HEK293 (cell line): ENCODE data around the gene CENPP.

Experiments
- CTCF ChIA-PET: fragments of 350-600 bp; formaldehyde crosslinking; extraction: SDS; loops from one replicate; lab custom pipeline; 2021; ENCODE audit warnings: antibody characterized with exemption; lab: Yijun Ruan, JAX
- POLR2A ChIA-PET: fragments of 300-600 bp; formaldehyde crosslinking; extraction: SDS; loops from one replicate; lab custom pipeline; 2020; ENCODE audit warnings: antibody characterized with exemption, inconsistent platforms; lab: Yijun Ruan, JAX
- H3K27ac ChIP-seq: fragments of 200-500 bp; sonication (Bioruptor generic); 2 replicates; pipeline ENCODE4 v1.5.1; 2014; ENCODE audit warnings: low read depth, low read length, control low read depth, inconsistent platforms; ENCODE audit errors: extremely low read depth
- H3K36me3 ChIP-seq, 2 experiments: fragments of 200-500 bp in 1 of 2; sonication (Bioruptor generic) in 1 of 2; 1 replicate in 1 of 2; 2 replicates in 1 of 2; pipeline ENCODE4 v1.5.1; 2014 to 2017; ENCODE audit warnings: inconsistent platforms in 2 of 2, low read length in 2 of 2; ENCODE audit not compliant: control insufficient read depth in 2 of 2, insufficient read depth in 1 of 2
- H3K4me1 ChIP-seq: fragments of 200-500 bp; sonication (Bioruptor generic); 2 replicates; pipeline ENCODE4 v1.5.1; 2014; ENCODE audit warnings: mild to moderate bottlenecking, low read length, inconsistent platforms; ENCODE audit not compliant: control insufficient read depth, insufficient read depth
- H3K4me3 ChIP-seq: 2 replicates; pipeline ENCODE4 v1.5.1; 2011; ENCODE audit warnings: low read depth, mild to moderate bottlenecking, control low read depth, low read length, moderate library complexity
- H3K9me3 ChIP-seq: fragments of 200-500 bp; sonication (Bioruptor generic); 2 replicates; pipeline ENCODE4 v1.5.1; 2014; ENCODE audit warnings: low read depth, low read length, inconsistent platforms; ENCODE audit not compliant: control insufficient read depth, insufficient read depth
- FEZF1 ChIP-seq: fragments of 450-650 bp; formaldehyde crosslinking; IDR thresholded peaks from 2 replicates; pipeline ENCODE4 v1.5.1; 2016; ENCODE audit warnings: missing biosample characterization, missing genetic modification characterization
- HOXA7 ChIP-seq: sonication (generic); formaldehyde crosslinking; IDR thresholded peaks from 2 replicates; pipeline ENCODE4 v1.8.1; 2022; ENCODE audit warnings: missing genetic modification reagents, borderline replicate concordance
- IKZF3 ChIP-seq: fragments of 450-650 bp; IDR thresholded peaks from 2 replicates; pipeline ENCODE4 v1.5.0; 2018; ENCODE audit warnings: missing biosample characterization, mild to moderate bottlenecking, missing genetic modification characterization, moderate library complexity
- KLF9 ChIP-seq: fragments of 450-650 bp; formaldehyde crosslinking; IDR thresholded peaks from 2 replicates; pipeline ENCODE4 v1.5.1; 2016; ENCODE audit warnings: missing biosample characterization, missing genetic modification characterization, low read depth
- SETDB1 ChIP-seq: IDR thresholded peaks from one replicate; pipeline ENCODE4 v1.6.1; 2017; ENCODE audit warnings: mild to moderate bottlenecking, low read length, moderate library complexity, mixed read lengths; ENCODE audit not compliant: insufficient read length
- SP2 ChIP-seq: fragments of 450-650 bp; formaldehyde crosslinking; IDR thresholded peaks from 2 replicates; pipeline ENCODE4 v1.5.1; 2016; ENCODE audit warnings: missing biosample characterization, missing genetic modification characterization
- ZBTB26 ChIP-seq: fragments of 450-650 bp; formaldehyde crosslinking; optimal IDR thresholded peaks from 2 replicates; pipeline ENCODE3; 2016; ENCODE audit warnings: missing biosample characterization, mild to moderate bottlenecking, missing genetic modification characterization
- ZBTB44 ChIP-seq: fragments of 450-650 bp; IDR thresholded peaks from 2 replicates; pipeline ENCODE4 v1.5.1; 2018; ENCODE audit warnings: missing biosample characterization, mild to moderate bottlenecking, missing genetic modification characterization
- ZFHX2 ChIP-seq: fragments of 450-650 bp; formaldehyde crosslinking; conservative IDR thresholded peaks from 2 replicates; pipeline ENCODE4 v1.5.1; 2016; ENCODE audit warnings: missing biosample characterization, missing genetic modification characterization
- ZIC2 ChIP-seq: fragments of 450-650 bp; formaldehyde crosslinking; IDR thresholded peaks from 2 replicates; pipeline ENCODE4 v1.5.1; 2016; ENCODE audit warnings: missing biosample characterization, missing genetic modification characterization
- ZNF114 ChIP-seq: fragments of 450-650 bp; formaldehyde crosslinking; IDR thresholded peaks from 2 replicates; pipeline ENCODE4 v1.5.0; 2017; ENCODE audit warnings: missing biosample characterization, missing genetic modification characterization
- ZNF121 ChIP-seq: fragments of 450-650 bp; formaldehyde crosslinking; IDR thresholded peaks from 2 replicates; pipeline ENCODE4 v1.5.1; 2016; ENCODE audit warnings: missing biosample characterization, missing genetic modification characterization
- ZNF157 ChIP-seq: fragments of 450-650 bp; formaldehyde crosslinking; IDR thresholded peaks from 2 replicates; pipeline ENCODE4 v1.5.1; 2016; ENCODE audit warnings: missing biosample characterization, missing genetic modification characterization
- ZNF16 ChIP-seq: fragments of 450-650 bp; formaldehyde crosslinking; IDR thresholded peaks from 2 replicates; pipeline ENCODE4 v1.5.1; 2016; ENCODE audit warnings: low read depth, missing biosample characterization, missing genetic modification characterization
- ZNF174 ChIP-seq: fragments of 450-650 bp; formaldehyde crosslinking; IDR thresholded peaks from 2 replicates; pipeline ENCODE4 v1.5.0; 2017; ENCODE audit warnings: missing biosample characterization, mild to moderate bottlenecking, missing genetic modification characterization
- ZNF214 ChIP-seq: fragments of 450-650 bp; formaldehyde crosslinking; IDR thresholded peaks from 2 replicates; pipeline ENCODE4 v1.5.1; 2017; ENCODE audit warnings: missing biosample characterization, mild to moderate bottlenecking, missing genetic modification characterization, borderline replicate concordance
- ZNF302 ChIP-seq: fragments of 450-650 bp; formaldehyde crosslinking; IDR thresholded peaks from 2 replicates; pipeline ENCODE4 v1.5.1; 2016; ENCODE audit warnings: missing biosample characterization, missing genetic modification characterization, low read depth
- ZNF37A ChIP-seq: fragments of 450-650 bp; IDR thresholded peaks from 2 replicates; pipeline ENCODE4 v1.5.1; 2018; ENCODE audit warnings: missing biosample characterization, missing genetic modification characterization
- ZNF404 ChIP-seq: fragments of 450-650 bp; formaldehyde crosslinking; IDR thresholded peaks from 2 replicates; pipeline ENCODE4 v1.5.1; 2017; ENCODE audit warnings: missing biosample characterization, missing genetic modification characterization
- ZNF664 ChIP-seq: fragments of 450-650 bp; formaldehyde crosslinking; IDR thresholded peaks from 2 replicates; pipeline ENCODE4 v1.5.1; 2016; ENCODE audit warnings: missing biosample characterization, missing genetic modification characterization
- ZNF776 ChIP-seq: fragments of 450-650 bp; formaldehyde crosslinking; IDR thresholded peaks from 2 replicates; pipeline ENCODE4 v1.5.0; 2017; ENCODE audit warnings: missing biosample characterization, missing genetic modification characterization, borderline replicate concordance
- ZNF830 ChIP-seq: fragments of 450-650 bp; IDR thresholded peaks from 2 replicates; pipeline ENCODE4 v1.5.0; 2018; ENCODE audit warnings: missing biosample characterization, missing genetic modification characterization, low read depth, mild to moderate bottlenecking, moderate library complexity
- ZSCAN23 ChIP-seq: fragments of 450-650 bp; formaldehyde crosslinking; IDR thresholded peaks from 2 replicates; pipeline ENCODE4 v1.5.1; 2016; ENCODE audit warnings: missing biosample characterization, missing genetic modification characterization

Gene CENPP

GRCh38 chr9:92404042-92404836 lies 78.5 kb downstream of the CENPP start, which contains the start of gene OGN:
Gene OGN (minus strand): TSS chr9:92404578. CDS start chr9:92403407, 1,171 bp downstream.
- Histone ChIP-seq H3K36me3 (no peaks in the 10 kb centered on the region), H3K4me1 (peaks cover 11% of the 10 kb centered on the region; the same call in 1 of the 2 replicates), H3K4me3 (no peak within 1 kb of the TSS), H3K9me3 (no peaks in the 10 kb centered on the region), H3K27ac (no peak within 1 kb of the TSS)
- ChIA-PET CTCF (interaction anchor here (0.8 kb wide), 1 partner anchor 265 kb away, joined by 3 read pairs; no protein-coding TSS in a partner anchor), POLR2A (no interaction called here)
- TF ChIP-seq ZNF664 (tag by site-specific recombination) (no peak), ZNF121 (tag by site-specific recombination) (no peak), ZNF174 (tag by site-specific recombination) (no peak), ZNF776 (tag by site-specific recombination) (no peak), KLF9 (no peak), ZBTB26 (tag by site-specific recombination) (no peak), ZNF37A (tag by site-specific recombination) (no peak), FEZF1 (tag by site-specific recombination) (no peak)

- no peak overlapping the region for H3K4me3 ChIP-seq
- H3K36me3 ChIP-seq: no peaks in the 10 kb centered on the region
- POLR2A ChIA-PET: no interaction called here
- H3K27ac ChIP-seq: no peak overlapping the region
- H3K4me1 ChIP-seq: peaks cover 11% of the 10 kb centered on the region; the same call in 1 of the 2 replicates
- TF ChIP-seq ZNF157 (tag by site-specific recombination) (no peak), ZNF114 (tag by site-specific recombination) (no peak), HOXA7 (CRISPR knock-in tag) (no peak), ZSCAN23 (tag by site-specific recombination) (no peak), ZBTB44 (no peak), IKZF3 (tag by site-specific recombination) (no peak), ZNF302 (no peak), ZNF830 (tag by site-specific recombination) (no peak), ZFHX2 (tag by site-specific recombination) (no peak), ZNF16 (no peak), SP2 (tag by site-specific recombination) (no peak), ZNF404 (no peak), ZNF214 (tag by site-specific recombination) (no peak), ZIC2 (no peak), SETDB1 (no peak)
- TF ChIP-seq, all 188 proteins: peak for 0
- CTCF ChIA-PET: no interaction called here
- no peaks in the 10 kb centered on the region for H3K9me3 ChIP-seq
Observed at GRCh38 chr9:92405818-92406217, 80.1 kb downstream of the CENPP start.
